HG02884 (cell line): ENCODE results near the gene CST8.
"Not testable (repeated sequence)": the region's sequence is repeated elsewhere in the genome, so short reads cannot be mapped to it uniquely, and the experiment has no call there.

Source experiments
- ATAC-seq: cut with Tn5 transposase; IDR thresholded peaks from one replicate; pipeline ENCODE4 v1.9.1; 2021; ENCODE audit warnings: mild to moderate bottlenecking, moderate library complexity; ENCODE audit not compliant: unreplicated experiment

Gene CST8, protein sequence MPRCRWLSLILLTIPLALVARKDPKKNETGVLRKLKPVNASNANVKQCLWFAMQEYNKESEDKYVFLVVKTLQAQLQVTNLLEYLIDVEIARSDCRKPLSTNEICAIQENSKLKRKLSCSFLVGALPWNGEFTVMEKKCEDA

DNA sequence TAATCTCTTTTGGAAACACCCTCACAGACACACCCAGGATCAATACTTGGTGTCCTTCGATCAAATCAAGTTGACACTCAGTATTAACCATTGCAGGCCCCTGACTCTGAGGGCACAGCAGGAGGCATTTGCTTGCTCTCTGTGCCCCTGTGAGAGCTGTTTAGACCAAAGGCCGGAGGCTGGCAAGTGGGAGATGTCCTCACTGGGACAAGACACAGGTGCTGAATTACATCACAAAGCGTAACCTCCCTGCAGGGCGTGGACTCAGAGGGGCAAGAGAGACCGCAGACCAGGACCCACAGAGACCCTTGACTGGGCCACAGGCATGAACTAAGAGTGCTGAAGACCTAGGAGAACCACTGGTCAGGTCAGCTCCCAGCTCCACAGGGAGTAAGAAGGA, at the start of gene CST8:
CST8 (plus strand) TSS at position 301 of the 400 bp plus-strand sequence. CDS start 551 bp downstream, outside the sequence.
- ATAC-seq, result no peak

DNA sequence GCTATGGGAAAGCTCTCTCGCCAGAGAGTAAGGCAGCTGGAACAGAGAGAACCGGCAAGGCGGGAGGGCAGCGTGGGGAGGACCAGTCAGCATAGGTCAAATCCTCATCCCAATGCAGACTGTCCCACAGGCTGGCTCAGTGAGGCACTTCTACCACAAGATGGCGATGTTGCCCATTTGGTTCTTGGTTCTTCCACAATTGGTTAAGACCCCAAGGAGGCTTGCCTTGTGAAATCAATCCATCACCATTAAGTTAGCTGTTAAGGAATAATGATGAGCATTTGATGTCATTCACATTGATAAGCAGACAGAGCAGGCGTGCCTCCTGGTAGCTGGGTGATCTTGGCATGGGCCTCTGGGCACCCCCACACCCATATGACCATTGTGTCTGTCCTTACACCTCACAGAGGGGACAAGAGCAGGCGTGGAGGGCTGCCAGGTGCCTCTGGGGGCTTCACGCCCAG, 49.0 kb upstream of the CST8 start:
- peak; percentile 80 for ATAC-seq

DNA sequence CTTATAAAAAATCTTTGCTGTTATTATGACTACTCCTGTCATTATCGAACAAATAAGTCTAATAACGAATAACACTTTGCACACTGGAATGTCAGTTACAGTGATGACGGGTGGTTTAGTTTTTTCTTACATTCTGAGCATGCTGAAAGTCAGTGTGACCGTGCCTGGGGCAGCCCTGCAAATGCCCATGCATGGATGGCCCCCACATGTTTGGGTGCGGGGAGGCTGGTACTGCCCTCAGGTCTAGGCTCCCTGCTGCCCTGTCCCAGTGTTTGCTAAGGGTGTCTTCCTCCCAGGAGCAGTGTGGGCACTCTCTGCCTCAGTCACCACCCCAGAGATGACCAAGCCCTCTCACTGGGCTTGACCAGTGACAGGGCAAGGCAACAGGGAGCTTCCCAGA, 48.5 kb upstream of the CST8 start:
- ATAC-seq, result no peak

DNA sequence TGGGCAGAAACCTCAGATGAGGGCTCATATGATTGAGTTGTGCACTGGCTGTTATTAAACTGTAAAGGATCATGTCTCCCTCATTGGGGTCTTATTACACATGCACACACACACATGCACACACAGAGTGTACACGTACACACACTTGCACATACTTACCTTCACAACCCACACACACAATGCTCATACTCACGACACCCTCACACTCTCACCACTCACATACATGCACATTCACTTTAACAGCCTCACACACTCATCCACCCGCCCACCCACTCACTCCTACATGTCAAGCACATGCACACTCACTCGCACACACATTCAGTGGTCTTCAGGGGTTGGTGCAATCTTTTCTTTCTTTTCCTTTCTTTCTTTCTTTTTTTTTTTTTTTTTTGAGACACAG, 46.1 kb upstream of the CST8 start:
- ATAC-seq, result no peak

DNA sequence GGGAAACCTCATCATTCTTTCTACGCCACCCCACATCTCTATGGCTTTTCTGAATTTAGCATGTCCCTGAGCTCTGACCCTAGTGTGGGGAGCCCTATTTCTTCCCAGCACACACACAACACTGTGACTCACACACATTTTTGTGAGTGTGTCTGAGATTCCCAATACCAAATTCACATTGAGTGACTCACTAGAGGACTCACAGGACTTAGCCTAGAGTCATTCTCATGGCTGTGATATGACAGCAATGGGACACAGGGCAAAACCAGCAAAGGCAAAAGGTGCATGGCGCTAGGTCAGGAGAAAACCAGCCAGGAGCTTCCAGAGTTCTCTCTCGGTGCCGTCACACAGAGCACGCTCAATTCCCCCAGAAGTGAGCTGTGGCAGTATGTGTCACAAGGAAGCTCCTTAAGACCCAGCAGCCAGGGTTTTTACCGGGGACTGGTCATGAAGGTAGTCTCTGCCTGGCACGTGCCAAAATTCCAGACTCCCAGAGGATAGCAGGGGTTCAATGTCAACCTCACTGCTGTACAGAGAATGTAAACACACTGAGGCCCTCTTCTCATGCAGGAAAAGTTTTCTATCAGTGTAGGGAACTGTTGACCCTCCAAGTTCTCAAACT, 45.2 kb upstream of the CST8 start:
- no peak for ATAC-seq

DNA sequence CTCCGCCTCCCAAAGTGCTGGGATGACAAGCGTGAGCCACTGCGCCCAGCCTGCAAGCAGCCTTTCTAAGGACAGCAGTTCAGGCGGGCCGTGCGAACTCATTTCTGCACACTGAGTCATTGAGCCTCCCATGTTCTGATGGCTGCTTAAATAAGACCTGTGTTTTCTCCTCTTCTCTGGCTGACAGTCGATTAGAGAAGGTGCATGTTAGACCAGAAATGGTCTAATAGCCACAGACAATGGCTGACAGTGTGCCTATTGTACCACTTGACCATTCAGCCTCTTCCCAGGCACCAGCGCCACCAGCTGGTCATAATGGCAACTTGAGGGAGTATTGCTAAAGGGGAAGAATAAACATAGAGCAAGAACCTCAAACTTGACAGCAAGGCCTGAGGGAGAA, 44.4 kb upstream of the CST8 start:
- ATAC-seq, result no peak

DNA sequence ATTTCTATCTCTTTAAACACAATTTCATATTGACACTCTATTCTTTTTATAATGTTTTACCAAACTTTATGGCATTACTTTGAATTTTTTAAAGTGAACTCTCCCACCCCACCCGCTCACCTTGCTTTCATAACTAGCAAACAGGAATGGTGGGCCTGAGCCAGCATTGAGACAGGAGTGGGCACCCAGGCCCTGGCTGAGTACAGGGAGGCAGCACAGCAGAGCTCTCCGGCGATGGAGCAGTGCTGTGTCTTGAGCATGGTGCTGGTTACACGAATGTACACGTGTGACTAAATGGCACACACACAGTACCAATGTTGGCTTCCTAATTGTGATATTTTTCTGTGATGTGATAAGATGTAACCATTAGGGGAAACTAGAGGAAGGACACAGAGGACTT, 42.8 kb upstream of the CST8 start:
- no peak for ATAC-seq

DNA sequence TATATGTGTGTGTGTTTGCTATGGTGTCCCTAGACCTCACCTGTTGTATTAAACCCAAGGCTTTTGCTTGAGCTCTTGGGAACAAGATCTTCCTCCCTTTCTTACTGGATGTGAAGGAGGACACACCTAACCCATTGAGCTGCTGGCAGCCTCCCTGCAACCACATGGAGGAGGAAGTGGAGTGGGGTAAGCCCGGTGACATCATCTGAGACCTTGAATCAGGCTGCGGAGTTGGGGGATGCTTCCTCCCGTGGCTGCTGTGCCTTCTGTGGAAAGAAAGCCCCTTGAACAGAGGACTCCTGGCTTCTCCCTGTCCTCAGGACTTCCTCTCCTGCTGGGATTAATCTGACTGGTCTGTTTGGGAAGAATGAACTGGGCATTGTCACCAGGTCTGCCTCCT, 41.5 kb upstream of the CST8 start:
- no peak for ATAC-seq

DNA sequence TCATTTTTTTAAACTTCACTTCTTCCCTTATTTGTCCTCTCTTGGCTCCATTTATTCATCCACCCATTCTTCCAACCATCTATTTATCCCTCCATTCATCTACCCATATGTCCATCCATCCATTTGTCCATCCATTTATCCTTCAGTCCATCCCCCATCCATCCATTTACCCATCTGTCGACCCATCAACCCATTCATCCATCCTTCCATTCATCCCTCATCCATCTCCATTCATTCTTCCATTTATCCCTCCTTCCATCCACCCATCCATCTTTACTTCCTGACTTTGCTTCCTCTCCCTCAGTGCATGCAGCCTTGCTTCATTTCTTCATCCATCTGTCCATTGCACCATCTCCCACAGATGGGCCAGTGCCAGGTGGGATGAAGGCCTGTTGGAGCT, 40.0 kb upstream of the CST8 start:
- ATAC-seq, result no peak

DNA sequence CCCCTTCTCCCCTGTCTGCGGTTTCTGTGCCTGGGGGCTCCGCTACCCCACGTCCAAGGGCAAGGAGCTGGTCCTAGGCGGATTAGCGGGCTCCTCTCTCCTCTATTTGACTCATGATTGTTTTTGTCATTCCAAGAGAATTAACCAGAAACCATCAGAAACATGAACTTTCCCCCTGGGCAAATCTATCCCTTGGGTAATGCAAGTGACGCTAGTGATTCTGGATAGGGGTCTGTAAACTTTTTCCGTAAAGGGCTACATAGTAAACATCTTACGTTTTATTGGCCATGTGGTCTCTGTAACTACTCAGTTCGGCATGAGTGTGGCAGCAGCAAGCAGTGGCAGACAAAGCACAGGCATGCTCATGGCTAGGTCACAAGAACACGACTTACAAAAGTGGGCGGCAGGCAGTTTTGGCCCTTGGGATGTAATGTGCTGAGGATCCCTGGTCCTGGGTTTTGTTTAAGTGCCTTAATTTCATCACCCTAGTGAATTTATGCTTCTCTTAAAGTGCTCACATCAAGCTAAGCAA, 38.9 kb upstream of the CST8 start:
- ATAC-seq, result no peak

DNA sequence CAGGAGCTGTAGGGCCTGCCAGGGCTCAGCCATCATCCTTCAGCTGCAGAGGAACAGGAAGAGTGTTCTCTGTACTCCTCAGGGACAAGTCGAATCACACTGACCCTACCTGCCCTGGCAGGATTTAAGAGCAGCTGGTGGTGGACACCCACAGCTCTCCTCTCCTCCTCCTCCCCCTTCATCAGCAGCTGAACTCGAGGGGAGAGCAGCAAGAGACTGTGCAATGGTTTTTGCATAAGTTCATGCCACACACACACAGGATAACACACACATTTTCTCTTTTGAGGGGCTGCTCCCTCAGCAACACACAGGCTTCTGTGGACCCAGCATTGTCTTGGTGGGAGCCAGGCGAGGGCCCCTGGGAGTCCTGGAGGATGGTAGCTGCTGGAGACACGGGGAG, 38.1 kb upstream of the CST8 start, which contains the start of gene CST11:
CST11 (minus strand) TSS at position 101 of the 400 bp plus-strand sequence; CDS start at position 36, 65 bp downstream.
- ATAC-seq, result no peak

DNA sequence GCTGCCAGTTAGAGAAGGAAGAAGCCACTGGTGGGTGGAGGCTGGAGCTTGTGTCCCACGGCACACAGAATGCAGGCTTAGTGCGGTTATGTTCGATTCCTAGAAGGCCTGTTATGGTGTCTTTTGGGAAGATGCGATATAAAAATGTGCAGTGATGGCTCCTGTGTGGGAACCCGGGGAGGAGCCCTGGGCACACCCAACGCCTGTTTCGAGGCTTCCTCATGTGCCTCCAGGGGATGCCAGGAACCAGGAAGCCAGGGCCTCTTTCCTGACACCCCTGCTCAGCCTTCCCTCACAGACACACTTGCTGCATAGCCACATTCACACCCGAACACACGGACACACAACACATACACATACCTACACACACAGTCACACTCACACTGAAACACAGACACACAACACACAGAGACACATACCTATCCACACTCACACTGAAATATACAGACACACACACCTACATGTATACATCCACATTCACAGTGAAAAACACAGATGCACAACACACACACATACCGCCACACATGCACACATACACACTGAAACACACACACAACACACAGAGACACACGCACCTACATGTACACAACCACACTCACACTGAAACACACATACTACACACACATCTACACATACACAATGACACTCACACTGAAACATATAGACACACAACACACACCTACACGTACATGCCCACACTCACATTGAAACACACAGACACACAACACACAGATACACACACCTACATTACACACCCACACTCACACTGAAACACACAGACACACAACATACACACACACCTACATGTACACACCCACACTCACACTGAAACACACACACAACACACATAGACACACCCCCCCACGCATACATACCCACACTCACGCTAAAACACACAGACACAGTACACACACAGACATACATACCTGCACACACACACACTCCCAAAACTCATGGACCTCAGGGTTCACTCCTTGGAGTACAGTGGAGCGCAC, 37.1 kb upstream of the CST8 start:
- no peak for ATAC-seq

DNA sequence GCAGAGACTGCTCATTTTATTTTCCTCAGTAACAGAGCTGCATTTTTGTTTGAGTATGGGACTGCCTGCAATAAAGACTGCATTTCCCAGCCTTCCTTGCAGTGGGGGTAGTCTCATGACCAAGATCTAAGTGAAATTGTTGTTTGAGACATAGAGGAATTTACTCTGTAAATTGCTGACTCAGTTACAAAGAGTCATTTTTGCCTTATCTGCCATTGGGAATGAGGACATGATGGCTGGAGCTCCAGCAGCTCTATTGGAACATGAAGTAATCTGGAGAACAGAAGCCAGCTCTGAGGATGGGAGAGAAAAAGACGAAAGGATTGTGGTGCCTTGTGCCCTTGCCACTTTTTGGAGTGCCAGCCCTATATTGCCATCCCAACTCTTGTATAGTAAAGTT, 36.1 kb upstream of the CST8 start:
- ATAC-seq, result no peak

DNA sequence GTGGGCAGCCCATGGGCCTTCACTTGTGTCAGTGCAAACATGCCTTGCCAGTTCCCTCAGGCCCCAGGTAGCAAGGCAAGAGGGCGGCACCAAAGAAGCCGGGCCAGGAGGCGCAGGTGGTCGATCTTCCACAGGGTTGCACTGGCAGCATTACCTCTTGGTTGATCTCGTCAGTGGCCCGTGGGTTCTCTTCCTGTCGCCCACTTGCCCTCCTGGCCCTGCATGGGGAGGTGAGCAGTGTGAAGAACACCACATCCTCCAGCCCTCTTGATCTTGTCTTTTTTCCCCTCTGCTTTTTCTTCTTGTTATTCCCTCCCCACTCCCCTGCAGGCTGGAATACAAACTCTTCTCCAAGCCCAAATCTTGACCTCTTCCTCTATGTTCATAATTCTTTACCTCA, 35.3 kb upstream of the CST8 start:
- ATAC-seq, result no peak

DNA sequence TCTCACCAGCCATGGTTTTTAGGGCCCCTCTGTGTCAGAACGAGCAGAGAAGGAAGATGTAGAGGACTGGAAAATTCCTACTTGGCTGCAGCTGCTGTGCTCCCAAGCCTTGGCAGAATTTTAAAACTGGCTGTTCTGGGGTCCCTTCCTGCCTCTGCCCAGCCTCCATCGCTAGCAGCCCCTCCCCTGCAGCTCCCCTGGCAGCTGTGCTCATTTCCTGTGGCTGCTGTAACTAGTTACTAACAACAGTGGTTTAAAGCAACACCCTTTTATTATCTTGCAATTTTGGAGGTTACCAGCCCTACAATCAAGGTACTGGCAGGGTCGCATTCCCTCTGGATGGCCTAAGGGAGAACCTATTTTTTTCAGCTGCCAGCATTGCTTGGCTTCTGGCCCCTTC, 34.5 kb upstream of the CST8 start:
- no peak for ATAC-seq

DNA sequence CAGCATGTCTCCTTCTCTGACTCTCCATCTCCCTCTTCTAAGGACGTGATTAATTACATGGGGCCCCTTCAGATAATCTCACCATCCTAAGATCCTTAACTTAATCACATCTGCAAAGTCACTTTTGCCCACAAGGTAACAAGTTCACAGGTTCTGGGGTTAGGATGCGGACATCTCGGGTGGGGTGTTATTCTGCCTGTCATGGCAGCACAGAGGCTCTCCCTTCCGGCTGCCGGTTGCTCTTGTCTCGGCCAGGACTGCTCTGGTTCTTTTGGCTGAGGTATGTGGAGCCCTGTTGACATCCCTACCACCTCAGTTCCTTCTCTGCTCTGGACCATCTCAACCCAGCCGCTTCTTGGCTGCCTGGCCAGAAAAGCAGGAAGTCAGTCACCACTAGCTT, 34.0 kb upstream of the CST8 start:
- ATAC-seq, result no peak

DNA sequence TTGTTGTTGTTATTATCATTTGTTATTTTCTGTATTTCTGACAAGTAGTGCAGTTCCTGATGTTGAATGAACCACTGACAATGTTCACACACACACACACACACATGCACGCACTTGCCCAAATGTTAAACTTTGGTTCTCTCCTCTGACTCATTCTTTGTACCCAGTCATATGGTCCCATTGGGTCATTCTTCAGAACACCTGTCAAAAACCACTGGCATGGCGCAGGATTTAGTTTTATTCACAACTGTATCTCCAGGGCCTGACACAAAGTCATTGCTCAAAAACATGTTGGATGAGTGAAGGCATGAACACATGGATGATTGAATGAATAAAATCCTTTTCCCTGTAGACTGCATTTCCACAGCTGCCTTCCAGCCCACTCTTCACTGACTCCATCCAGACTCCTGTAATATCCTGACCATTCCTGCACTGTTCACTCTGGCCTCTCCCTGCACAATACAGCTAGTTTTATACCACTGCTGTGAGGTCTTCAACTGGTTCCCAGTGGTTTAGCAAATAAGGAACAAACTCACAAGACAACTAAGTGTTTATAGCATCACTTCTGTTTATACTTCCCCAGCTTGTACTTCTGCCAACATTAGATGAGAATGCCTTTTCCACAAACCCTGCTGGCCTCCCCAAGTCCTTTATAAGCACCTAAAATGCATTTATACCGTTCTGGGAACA, 31.3 kb upstream of the CST8 start:
- no peak for ATAC-seq

DNA sequence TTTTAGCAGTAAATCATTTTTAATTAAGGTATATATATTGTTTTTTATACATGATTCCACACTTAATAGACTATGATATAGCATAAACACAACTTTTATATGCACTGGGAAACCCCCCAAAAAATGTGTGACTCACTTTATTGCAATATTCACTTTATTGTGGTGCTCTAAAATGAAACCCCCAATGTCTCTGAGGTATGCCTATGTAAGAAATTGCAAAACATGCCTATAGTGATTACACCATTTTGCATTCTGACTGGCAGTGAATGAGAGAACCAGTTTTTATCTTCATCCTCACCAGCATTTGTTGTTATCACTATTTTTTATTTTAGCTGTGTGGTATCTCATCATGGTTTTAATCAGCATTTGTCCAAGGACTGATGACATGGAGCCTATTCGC, 29.7 kb upstream of the CST8 start:
- no peak for ATAC-seq

DNA sequence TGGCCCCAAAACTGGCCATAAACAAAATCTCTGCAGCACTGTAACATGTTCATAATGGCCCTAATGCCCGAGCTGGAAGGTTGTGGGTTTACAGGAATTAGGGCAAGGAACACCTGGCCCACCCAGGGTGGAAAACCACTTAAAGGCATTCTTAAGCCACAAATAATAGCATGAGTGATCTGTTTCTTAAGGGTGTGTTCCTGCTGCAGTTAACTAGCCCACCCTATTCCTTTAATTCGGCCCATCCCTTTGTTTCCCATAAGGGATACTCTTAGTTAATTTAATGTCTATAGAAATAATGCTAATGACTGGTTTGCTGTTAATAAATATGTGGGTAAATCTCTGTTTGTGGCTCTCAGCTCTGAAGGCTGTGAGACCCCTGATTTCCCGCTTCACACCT, 24.0 kb upstream of the CST8 start:
- not testable (repeated sequence) for ATAC-seq

DNA sequence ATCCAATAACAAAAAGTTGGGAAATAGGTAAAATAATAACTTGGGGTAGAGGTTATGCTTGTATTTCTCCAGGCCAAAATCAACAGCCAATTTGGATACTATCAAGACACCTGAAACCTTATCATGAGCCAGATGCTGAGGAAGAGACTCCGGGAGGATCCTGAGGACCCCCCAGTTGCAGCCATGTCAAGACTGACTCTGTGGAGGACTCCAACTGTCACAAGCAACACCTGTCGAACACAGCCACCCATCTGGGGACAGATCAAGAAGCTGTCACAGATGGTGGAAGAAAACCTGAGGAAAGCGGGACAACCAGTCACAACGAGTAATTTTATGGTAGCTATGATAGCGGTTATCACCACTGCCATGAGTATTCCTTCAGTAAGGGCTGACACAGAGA, 18.6 kb upstream of the CST8 start:
- not testable (repeated sequence) for ATAC-seq

DNA sequence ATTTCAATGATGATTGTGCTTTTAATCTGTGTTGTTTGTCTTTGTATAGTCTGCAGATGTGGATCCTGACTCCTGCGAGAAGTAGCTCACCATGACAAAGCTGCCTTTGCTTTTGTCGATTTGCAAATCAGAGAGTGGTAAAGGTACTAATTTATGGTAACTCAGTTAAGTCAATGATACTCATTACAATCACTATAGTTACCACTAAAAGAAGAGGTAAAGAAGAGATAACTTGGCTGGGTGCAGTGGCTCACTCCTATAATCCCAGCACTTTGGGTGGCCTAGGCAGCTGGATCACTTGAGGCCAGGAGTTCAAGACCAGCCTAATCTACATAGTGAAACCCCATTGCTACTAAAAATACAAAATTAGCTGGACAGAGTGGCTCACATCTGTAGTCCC, 17.6 kb upstream of the CST8 start:
- not testable (repeated sequence) for ATAC-seq
